T-cell (primary cell): ENCODE results near the gene HEPN1. TPM values are rescaled to one million over a fixed set of nuclear protein-coding genes. Genes with fewer than 3 reads are reported as not detected.

Experiments used
- ATAC-seq, 4 experiments: fragments of 200-7000 bp in 3 of 4; fragments of 150-1000 bp in 1 of 4; cut with Tn5 transposase; replicated peaks in 1 of 4; 1 replicate in 3 of 4; 2 replicates in 1 of 4; pipeline ENCODE4 v1.10.0; 2021; ENCODE audit warnings: moderate library complexity in 3 of 4, mild to moderate bottlenecking in 2 of 4, moderate number of reproducible peaks in 1 of 4
- CTCF ChIA-PET, 2 donors: fragments of 300-600 bp; sonication (Branson Sonifier 250); formaldehyde crosslinking; loops; one replicate each; lab custom pipeline; 2022; ENCODE audit warnings: antibody characterized with exemption in 2 of 2; lab: Charles Lee
- POLR2A ChIA-PET, 2 donors: fragments of 300-600 bp; sonication (Branson Sonifier 250); formaldehyde crosslinking; loops; one replicate each; lab custom pipeline; 2022; ENCODE audit warnings: antibody characterized with exemption in 2 of 2; lab: Charles Lee
- DNase-seq, 35 experiments: peaks; one replicate each; pipeline versions ENCODE4 v3.0.0 to v3.0.0-alpha.2; 2013 to 2023
- H3K27ac ChIP-seq: one replicate; pipeline ENCODE4 v1.5.1; 2013; ENCODE audit warnings: low read length
- H3K27me3 ChIP-seq, 2 experiments: replicated peaks in 1 of 2; 1 replicate in 1 of 2; 2 replicates in 1 of 2; pipeline versions ENCODE4 v1.6.1 to v1.7.0; 2013; ENCODE audit warnings: low read length in 1 of 2, mixed read lengths in 1 of 2; ENCODE audit not compliant: control insufficient read depth in 2 of 2, insufficient read depth in 2 of 2; ENCODE audit errors: extremely low read depth in 1 of 2
- H3K36me3 ChIP-seq, 2 donors: 1 replicate in 1 of 2; 2 replicates in 1 of 2; pipeline versions ENCODE4 v1.6.1 to v1.7.0; 2013; ENCODE audit warnings: low read length in 1 of 2; ENCODE audit not compliant: control insufficient read depth in 2 of 2, insufficient read depth in 1 of 2; ENCODE audit errors: extremely low read depth in 1 of 2
- H3K4me1 ChIP-seq, 2 experiments: 1 replicate in 1 of 2; 2 replicates in 1 of 2; pipeline versions ENCODE4 v1.6.1 to v1.7.0; 2013; ENCODE audit warnings: low read length in 2 of 2, mixed read lengths in 1 of 2; ENCODE audit not compliant: insufficient read depth in 2 of 2, control insufficient read depth in 1 of 2; ENCODE audit errors: extremely low read depth in 1 of 2
- H3K4me3 ChIP-seq, 2 donors: 1 replicate in 1 of 2; 2 replicates in 1 of 2; pipeline versions ENCODE4 v1.5.1 to v1.7.0; 2013; ENCODE audit warnings: mild to moderate bottlenecking in 2 of 2, low read length in 1 of 2, moderate library complexity in 1 of 2; ENCODE audit not compliant: control insufficient read depth in 1 of 2; ENCODE audit errors: extremely low read depth in 1 of 2
- H3K9me3 ChIP-seq: 2 replicates; pipeline ENCODE4 v1.7.0; 2013
- H3K27ac Mint-ChIP-seq, 2 donors: one replicate each; pipeline ENCODE4 v1.8.0; 2020 to 2021; ENCODE audit warnings: mild to moderate bottlenecking in 2 of 2, mixed read lengths in 2 of 2
- H3K27me3 Mint-ChIP-seq, 2 donors: one replicate each; pipeline ENCODE4 v1.8.0; 2021 to 2022; ENCODE audit warnings: mixed read lengths in 2 of 2
- H3K36me3 Mint-ChIP-seq: one replicate; pipeline ENCODE4 v1.8.0; 2021; ENCODE audit warnings: mixed read lengths
- H3K4me1 Mint-ChIP-seq, 3 donors: one replicate each; pipeline ENCODE4 v1.8.0; 2020 to 2022; ENCODE audit warnings: mixed read lengths in 3 of 3, mild to moderate bottlenecking in 1 of 3
- H3K4me3 Mint-ChIP-seq, 3 donors: one replicate each; pipeline ENCODE4 v1.8.0; 2020 to 2022; ENCODE audit warnings: mild to moderate bottlenecking in 3 of 3, mixed read lengths in 3 of 3, moderate library complexity in 3 of 3
- H3K9me3 Mint-ChIP-seq, 3 donors: one replicate each; pipeline ENCODE4 v1.8.0; 2020 to 2022; ENCODE audit warnings: mixed read lengths in 3 of 3
- WGBS: methylation state at CpG from one replicate; pipeline ENCODE4 v1.1.5; 2013; ENCODE audit warnings: missing lambda C conversion rate; ENCODE audit not compliant: insufficient coverage; 5-methylcytosine and 5-hydroxymethylcytosine counted together
- total RNA-seq, 35 experiments: library from RNA in 6 of 35; stranded (reverse) in 6 of 35; fragments of 120-200 nt in 1 of 35; gene quantifications; one replicate each; pipeline versions ENCODE4 v1.2.1 to v1.2.4 and lab custom pipeline; 2013 to 2026

The HEPN1 gene
- total RNA-seq, 5 donors from 2014 or later (not counting 1 experiment from before 2014, with no cell fraction given) = not detected

GRCh38 chr11:124902616-124903015 lies 16.4 kb upstream of the HEPN1 start:
- Histone ChIP-seq H3K4me1 (peaks cover 0 to 2% of the 10 kb centered on the region in 2 experiments), H3K9me3 (no peaks in the 10 kb centered on the region), H3K27me3 (peaks cover 0 to 10% of the 10 kb centered on the region in 2 experiments), H3K4me3 (no peak overlapping the region), H3K27ac (no peak overlapping the region), H3K36me3 (no peaks in the 10 kb centered on the region)
- H3K27me3 Mint-ChIP-seq = peaks cover 6 to 15% of the 10 kb centered on the region in 2 donors
- peaks cover 0 to 5% (median 0%) of the 10 kb centered on the region in 3 donors for H3K9me3 Mint-ChIP-seq
- no peak overlapping the region for H3K27ac Mint-ChIP-seq
- H3K4me3 Mint-ChIP-seq = no peak overlapping the region
- H3K36me3 Mint-ChIP-seq = no peaks in the 10 kb centered on the region
- ChIA-PET CTCF (no interaction called here), POLR2A (no interaction called here)
- WGBS = no CpG with 5 or more reads among the region's 1 CpG
- DNase-seq = no peak
- peaks cover 0 to 4% (median under 1%) of the 10 kb centered on the region in 3 donors for H3K4me1 Mint-ChIP-seq
- ATAC-seq = no peak

DNA sequence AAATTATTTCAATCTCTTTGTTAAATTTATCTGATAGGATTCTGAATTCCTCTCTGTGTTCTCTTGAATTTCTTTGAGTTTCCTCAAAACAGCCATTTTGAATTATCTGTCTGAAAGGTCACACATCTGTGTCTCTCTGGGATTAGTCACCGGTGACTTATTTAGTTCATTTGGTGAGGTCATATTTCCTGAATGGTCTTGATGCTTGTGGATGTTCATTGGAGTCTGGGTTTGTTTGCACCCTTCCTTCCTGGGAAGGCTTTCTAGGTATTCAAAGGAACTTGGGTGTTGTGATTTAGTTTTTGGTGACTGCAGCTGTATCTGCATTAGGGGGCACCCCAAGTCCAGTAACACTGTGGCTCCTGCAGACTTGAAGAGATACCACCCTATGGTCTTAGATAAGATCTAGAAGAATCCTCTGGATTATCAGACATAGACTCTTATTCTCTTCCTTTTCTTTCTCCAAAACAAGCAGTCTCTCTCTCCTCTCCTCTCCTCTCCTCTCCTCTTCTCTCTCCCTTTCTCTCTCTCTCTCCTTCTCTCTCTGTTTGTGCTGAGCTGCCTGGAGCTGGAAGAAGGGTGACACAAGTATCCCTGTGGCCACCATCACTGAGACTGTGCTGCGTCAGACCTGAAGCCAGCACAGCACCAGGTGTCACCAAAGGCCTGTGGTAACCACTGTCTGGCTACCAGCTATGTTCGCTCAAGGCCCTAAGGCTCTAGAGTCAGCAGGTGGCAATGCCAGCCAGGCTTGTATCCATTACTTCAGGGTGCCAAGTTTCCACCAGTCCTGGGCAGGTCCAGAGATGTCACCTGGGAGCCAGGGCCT lies 3.3 kb upstream of the HEPN1 start:
- Histone ChIP-seq H3K27me3 (peaks cover 0 to 4% of the 10 kb centered on the region in 2 experiments), H3K4me3 (no peak overlapping the region), H3K9me3 (no peaks in the 10 kb centered on the region), H3K27ac (no peak overlapping the region), H3K36me3 (no peaks in the 10 kb centered on the region), H3K4me1 (peaks cover 0 to 8% of the 10 kb centered on the region in 2 experiments)
- Mint-ChIP-seq H3K4me3 (no peak overlapping the region), H3K27ac (no peak overlapping the region), H3K36me3 (peaks cover 5% of the 10 kb centered on the region), H3K27me3 (peaks cover 3 to 6% of the 10 kb centered on the region in 2 donors), H3K9me3 (peaks cover 5 to 13% (median 7%) of the 10 kb centered on the region in 3 donors), H3K4me1 (peaks cover 0 to 2% (median 2%) of the 10 kb centered on the region in 3 donors)
- ATAC-seq (peak in 1 of 4 experiments; percentile 43), DNase-seq (peak in 3 of 35 experiments; percentile 8 to 30 (median 11))
- CTCF ChIA-PET = interaction anchor here in 1 of 2 donors (0.7 kb wide), 1 partner anchor 22 kb away, joined by 3 read pairs; no protein-coding TSS in a partner anchor
- POLR2A ChIA-PET = no interaction called here
- 87% methylated on average over 2 of the region's 3 CpGs for WGBS

DNA sequence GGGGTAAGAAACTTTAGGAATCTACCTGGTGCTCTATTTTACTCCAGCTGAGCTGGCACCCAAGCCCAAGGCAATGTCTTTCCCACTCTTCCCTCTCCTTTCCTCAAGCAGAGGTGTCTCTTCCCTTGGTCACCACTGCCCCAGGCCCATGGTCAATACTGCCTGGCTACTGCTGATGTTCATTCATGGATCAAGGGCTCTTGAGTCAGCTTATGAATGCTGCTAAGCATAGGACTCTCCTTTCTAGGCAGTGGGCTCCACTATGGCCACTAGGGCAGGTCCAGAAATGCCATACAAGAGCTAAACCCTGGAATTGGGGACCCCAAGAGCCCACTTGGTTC lies 2.7 kb upstream of the HEPN1 start:
- no peak overlapping the region for H3K4me3 Mint-ChIP-seq
- H3K4me3 ChIP-seq = no peak overlapping the region
- H3K36me3 Mint-ChIP-seq = peaks cover 5% of the 10 kb centered on the region
- DNase-seq = no peak
- peaks cover 0 to 3% (median 3%) of the 10 kb centered on the region in 3 donors for H3K4me1 Mint-ChIP-seq
- H3K27ac Mint-ChIP-seq = no peak overlapping the region
- no peak overlapping the region for H3K27ac ChIP-seq
- ChIA-PET POLR2A (no interaction called here), CTCF (interaction anchor here in 1 of 2 donors (0.6 kb wide), 1 partner anchor 208 kb away, joined by 7 read pairs; no protein-coding TSS in a partner anchor)
- H3K4me1 ChIP-seq = peaks cover 1 to 11% of the 10 kb centered on the region in 2 experiments
- peaks cover 5 to 13% (median 7%) of the 10 kb centered on the region in 3 donors for H3K9me3 Mint-ChIP-seq
- H3K27me3 ChIP-seq = peaks cover 0 to 6% of the 10 kb centered on the region in 2 experiments
- H3K36me3 ChIP-seq = no peaks in the 10 kb centered on the region
- H3K27me3 Mint-ChIP-seq = peaks cover 3 to 6% of the 10 kb centered on the region in 2 donors
- no peak for ATAC-seq
- no peaks in the 10 kb centered on the region for H3K9me3 ChIP-seq

- ChIA-PET POLR2A (no interaction called here), CTCF (interaction anchor here in 1 of 2 donors (0.6 kb wide), 1 partner anchor 207 kb away, joined by 7 read pairs; no protein-coding TSS in a partner anchor)
These were observed 1.9 kb upstream of the HEPN1 start for GRCh38 chr11:124917115-124917637.

DNA sequence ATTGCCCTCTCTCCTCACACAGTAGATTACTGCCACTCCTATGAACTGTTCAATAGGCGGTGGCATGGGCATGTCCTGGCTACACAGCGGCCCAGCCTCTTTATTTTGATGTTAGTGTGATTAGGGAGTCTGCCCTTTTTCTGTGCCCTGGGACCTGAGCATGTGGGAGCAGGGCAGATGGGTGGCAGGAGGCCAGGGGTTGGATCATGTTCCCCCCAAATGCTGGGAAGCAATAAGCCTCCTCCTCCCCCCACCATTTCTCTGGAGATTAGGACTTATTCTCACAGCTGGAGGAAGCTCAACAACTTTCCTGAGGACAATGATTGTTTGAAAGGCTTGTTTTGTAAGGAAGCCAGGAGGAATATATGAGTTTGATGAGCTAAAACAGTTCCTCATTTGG lies 848 bp downstream of the HEPN1 start:
- peak overlapping the region in 1 of 3 donors; percentile 65 for H3K4me3 Mint-ChIP-seq
- DNase-seq (no peak), ATAC-seq (no peak)
- H3K36me3 Mint-ChIP-seq = no peaks in the 10 kb centered on the region
- H3K9me3 Mint-ChIP-seq = no peaks in the 10 kb centered on the region
- H3K27ac Mint-ChIP-seq = no peak overlapping the region
- peaks cover 3% of the 10 kb centered on the region in 2 donors for H3K27me3 Mint-ChIP-seq
- peaks cover 24 to 28% (median 25%) of the 10 kb centered on the region in 3 donors for H3K4me1 Mint-ChIP-seq
- Histone ChIP-seq H3K27ac (no peak overlapping the region), H3K4me1 (peaks cover 14 to 37% of the 10 kb centered on the region in 2 experiments), H3K9me3 (no peaks in the 10 kb centered on the region), H3K4me3 (no peak overlapping the region), H3K36me3 (no peaks in the 10 kb centered on the region), H3K27me3 (peaks cover 0 to 7% of the 10 kb centered on the region in 2 experiments)
- POLR2A ChIA-PET = interaction anchor here (1.0 kb wide), 2 partner anchors 22 to 33 kb away, joined by 3 to 4 read pairs; partner anchors contain the start of gene ROBO4 (in 1 of the 2)
- CTCF ChIA-PET = interaction anchor here (0.5 to 1.5 kb wide), 8 partner anchors 21 to 945 kb away, joined by 3 to 12 read pairs (median 4); no protein-coding TSS in a partner anchor
- WGBS = no CpG with 5 or more reads among the region's 2 CpGs

More at GRCh38 chr11:124917115-124917637, 1.9 kb upstream of the HEPN1 start:
- Histone ChIP-seq H3K9me3 (no peaks in the 10 kb centered on the region), H3K4me3 (no peak overlapping the region), H3K27me3 (peaks cover 0 to 7% of the 10 kb centered on the region in 2 experiments), H3K27ac (no peak overlapping the region), H3K4me1 (peaks cover 4 to 20% of the 10 kb centered on the region in 2 experiments), H3K36me3 (no peaks in the 10 kb centered on the region)
- H3K4me3 Mint-ChIP-seq = no peak overlapping the region
- ATAC-seq (no peak), DNase-seq (no peak)
- peaks cover 3 to 5% of the 10 kb centered on the region in 2 donors for H3K27me3 Mint-ChIP-seq
- WGBS = 81% methylated on average over 3 of the region's 6 CpGs
- no peaks in the 10 kb centered on the region for H3K36me3 Mint-ChIP-seq
- H3K27ac Mint-ChIP-seq = no peak overlapping the region
- peaks cover 6 to 8% (median 6%) of the 10 kb centered on the region in 3 donors for H3K4me1 Mint-ChIP-seq
- H3K9me3 Mint-ChIP-seq = peaks cover 0 to 6% (median 2%) of the 10 kb centered on the region in 3 donors

DNA sequence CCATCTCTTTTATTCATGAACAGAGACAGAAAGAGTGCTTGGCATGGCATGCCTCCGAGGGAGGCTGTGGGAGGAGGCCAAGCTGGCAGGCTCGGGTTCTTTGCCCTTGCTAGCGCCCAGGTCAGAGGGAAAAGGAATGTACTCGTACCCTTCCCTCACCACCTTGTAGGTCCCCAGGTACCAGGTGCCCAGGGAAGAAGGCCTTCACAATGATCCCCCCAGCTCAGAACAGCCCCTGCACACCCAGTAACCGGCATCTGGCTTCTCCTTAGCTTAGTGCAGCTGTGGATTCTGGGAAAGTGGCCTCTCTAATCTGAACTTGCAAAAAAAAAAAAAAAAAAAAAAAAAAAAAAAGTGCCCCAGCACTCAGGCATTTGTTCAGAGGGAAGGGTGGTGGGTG lies 1.3 kb downstream of the HEPN1 start:
- ChIA-PET CTCF (interaction anchor here (0.6 to 1.5 kb wide), 7 partner anchors 20 to 511 kb away, joined by 3 to 12 read pairs (median 4); no protein-coding TSS in a partner anchor), POLR2A (interaction anchor here (1.0 kb wide), 2 partner anchors 23 to 33 kb away, joined by 3 to 4 read pairs; partner anchors contain the start of gene ROBO4 (in 1 of the 2))
- Histone ChIP-seq H3K27ac (no peak overlapping the region), H3K4me1 (peaks cover 14 to 37% of the 10 kb centered on the region in 2 experiments), H3K4me3 (peak overlapping the region in 1 of 2 donors; percentile 33), H3K27me3 (peaks cover 0 to 7% of the 10 kb centered on the region in 2 experiments), H3K36me3 (no peaks in the 10 kb centered on the region), H3K9me3 (no peaks in the 10 kb centered on the region)
- WGBS = 100% methylated on average over 2 of the region's 5 CpGs
- no peak for DNase-seq
- Mint-ChIP-seq H3K27ac (peak overlapping the region in 1 of 2 donors; percentile 70), H3K4me3 (peak overlapping the region in 2 of 3 donors; percentile 65 to 73), H3K36me3 (no peaks in the 10 kb centered on the region), H3K27me3 (peaks cover 3% of the 10 kb centered on the region in 2 donors), H3K4me1 (peaks cover 24 to 28% (median 25%) of the 10 kb centered on the region in 3 donors), H3K9me3 (no peaks in the 10 kb centered on the region)
- no peak for ATAC-seq
